HG02840 (cell line): ENCODE data around the gene SCMH1.
"Not testable (repeated sequence)": the region's sequence is repeated elsewhere in the genome, so short reads cannot be mapped to it uniquely, and the experiment has no call there.

ENCODE experiments used
- ATAC-seq: cut with Tn5 transposase; IDR thresholded peaks from one replicate; pipeline ENCODE4 v1.9.1; 2021; ENCODE audit warnings: mild to moderate bottlenecking, moderate library complexity, moderate number of reproducible peaks; ENCODE audit not compliant: unreplicated experiment, low FRiP score

Gene SCMH1

GRCh38 chr1:41218152-41218551, 24.0 kb downstream of the SCMH1 start:
- no peak for ATAC-seq

- ATAC-seq, result no peak
Observed at GRCh38 chr1:41217441-41217840, 24.7 kb downstream of the SCMH1 start.

- no peak for ATAC-seq
Observed at GRCh38 chr1:41215623-41216022, 26.5 kb downstream of the SCMH1 start.

- ATAC-seq, result no peak
Observed at GRCh38 chr1:41213341-41213740, 28.8 kb downstream of the SCMH1 start.

- ATAC-seq, result not testable (repeated sequence)
Observed at GRCh38 chr1:41211608-41212007, 30.5 kb downstream of the SCMH1 start.

GRCh38 chr1:41207053-41207452, 35.1 kb downstream of the SCMH1 start:
- ATAC-seq, result not testable (repeated sequence)

- ATAC-seq, result no peak
Observed at GRCh38 chr1:41200728-41201127, 41.4 kb downstream of the SCMH1 start.

- ATAC-seq, result no peak
Observed at GRCh38 chr1:41199375-41199774, 42.7 kb downstream of the SCMH1 start.

- ATAC-seq, result no peak
Observed at GRCh38 chr1:41192456-41193178, 49.5 kb downstream of the SCMH1 start.

GRCh38 chr1:41184446-41184845, 57.7 kb downstream of the SCMH1 start:
- no peak for ATAC-seq

GRCh38 chr1:41178230-41178629, 63.9 kb downstream of the SCMH1 start:
- not testable (repeated sequence) for ATAC-seq

- ATAC-seq, result no peak
Observed at GRCh38 chr1:41175546-41175945, 66.6 kb downstream of the SCMH1 start.

- no peak for ATAC-seq
Observed at GRCh38 chr1:41174170-41174569, 67.9 kb downstream of the SCMH1 start.

GRCh38 chr1:41173651-41174050, 68.5 kb downstream of the SCMH1 start:
- ATAC-seq, result no peak

- no peak for ATAC-seq
Observed at GRCh38 chr1:41171266-41171874, 70.7 kb downstream of the SCMH1 start.

GRCh38 chr1:41169799-41170180, 72.3 kb downstream of the SCMH1 start:
- ATAC-seq, result no peak

- no peak for ATAC-seq
Observed at GRCh38 chr1:41169066-41169798, 72.9 kb downstream of the SCMH1 start.

- no peak for ATAC-seq
Observed at GRCh38 chr1:41167667-41168066, 74.4 kb downstream of the SCMH1 start.

- ATAC-seq, result no peak
Observed at GRCh38 chr1:41164727-41165126, 77.4 kb downstream of the SCMH1 start.

GRCh38 chr1:41162441-41162840, 79.7 kb downstream of the SCMH1 start:
- no peak for ATAC-seq

GRCh38 chr1:41161846-41162245, 80.3 kb downstream of the SCMH1 start:
- no peak for ATAC-seq
